ENCODE data around the gene VCL.

DNA sequence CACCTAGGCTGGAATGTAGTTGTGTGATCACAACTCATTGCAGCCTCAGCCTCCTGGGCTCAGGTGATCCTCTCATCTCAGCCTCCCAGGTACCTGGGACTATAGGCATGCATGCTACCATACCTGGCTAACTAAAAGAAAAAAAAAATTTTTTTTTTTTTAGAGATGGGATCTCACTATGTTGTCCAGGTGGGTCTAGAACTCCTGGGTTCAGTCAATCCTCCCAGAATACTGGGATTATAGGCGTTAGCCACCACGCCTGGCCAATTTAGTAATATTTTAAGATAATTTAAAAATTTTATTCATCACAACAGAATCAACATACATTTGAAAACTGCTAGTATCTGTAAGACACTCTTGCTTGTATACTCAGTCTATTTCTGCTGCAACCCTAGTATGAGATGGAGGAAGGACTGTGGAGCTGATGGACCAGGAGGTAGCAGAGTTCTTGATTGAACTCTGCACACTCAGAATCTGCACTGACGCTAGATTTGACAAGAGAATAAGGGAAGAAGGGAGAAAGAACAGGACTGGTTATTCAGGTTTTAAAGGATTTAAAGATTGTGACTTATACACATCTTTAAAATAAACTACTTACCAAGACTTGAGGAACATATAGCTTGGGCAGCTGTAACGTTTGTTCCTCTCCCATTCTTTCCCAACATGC lies 57.6 kb downstream of the VCL start:
- TF ChIP-seq EP300 (IDR thresholded peaks at IDR 0.05; ENCODE audit: low read depth) (no peak), POLR2AphosphoS5 (IDR thresholded peaks at IDR 0.05) (no peak)
- TF ChIP-seq, protein P1, sequence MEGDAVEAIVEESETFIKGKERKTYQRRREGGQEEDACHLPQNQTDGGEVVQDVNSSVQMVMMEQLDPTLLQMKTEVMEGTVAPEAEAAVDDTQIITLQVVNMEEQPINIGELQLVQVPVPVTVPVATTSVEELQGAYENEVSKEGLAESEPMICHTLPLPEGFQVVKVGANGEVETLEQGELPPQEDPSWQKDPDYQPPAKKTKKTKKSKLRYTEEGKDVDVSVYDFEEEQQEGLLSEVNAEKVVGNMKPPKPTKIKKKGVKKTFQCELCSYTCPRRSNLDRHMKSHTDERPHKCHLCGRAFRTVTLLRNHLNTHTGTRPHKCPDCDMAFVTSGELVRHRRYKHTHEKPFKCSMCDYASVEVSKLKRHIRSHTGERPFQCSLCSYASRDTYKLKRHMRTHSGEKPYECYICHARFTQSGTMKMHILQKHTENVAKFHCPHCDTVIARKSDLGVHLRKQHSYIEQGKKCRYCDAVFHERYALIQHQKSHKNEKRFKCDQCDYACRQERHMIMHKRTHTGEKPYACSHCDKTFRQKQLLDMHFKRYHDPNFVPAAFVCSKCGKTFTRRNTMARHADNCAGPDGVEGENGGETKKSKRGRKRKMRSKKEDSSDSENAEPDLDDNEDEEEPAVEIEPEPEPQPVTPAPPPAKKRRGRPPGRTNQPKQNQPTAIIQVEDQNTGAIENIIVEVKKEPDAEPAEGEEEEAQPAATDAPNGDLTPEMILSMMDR (IDR thresholded peaks at IDR 0.05): no peak

Measured in transverse colon (tissue), 4 donors.